Measurements from ENCODE around the gene ELOB.

ELOB gene

GRCh38 chr16:2820836-2821486 is 43.9 kb upstream of the ELOB start:
- no peak for TF ChIP-seq CTCF (conservative IDR thresholded peaks at IDR 0.05)
- H3K27ac ChIP-seq = no peak overlapping the region

GRCh38 chr16:2819939-2820835 is 43.1 kb upstream of the ELOB start:
- TF ChIP-seq CTCF (conservative IDR thresholded peaks at IDR 0.05) = no peak
- no peak overlapping the region for H3K27ac ChIP-seq

GRCh38 chr16:2819179-2819938 is 42.3 kb upstream of the ELOB start:
- TF ChIP-seq CTCF (conservative IDR thresholded peaks at IDR 0.05) = no peak
- H3K27ac ChIP-seq = no peak overlapping the region

- no peak for TF ChIP-seq CTCF (conservative IDR thresholded peaks at IDR 0.05)
- no peak overlapping the region for H3K27ac ChIP-seq
Observed at GRCh38 chr16:2818272-2818876, 41.3 kb upstream of the ELOB start.

- no peak for TF ChIP-seq CTCF (conservative IDR thresholded peaks at IDR 0.05)
Observed at GRCh38 chr16:2817340-2818271, 40.5 kb upstream of the ELOB start.

GRCh38 chr16:2816751-2817339 is 39.8 kb upstream of the ELOB start, which contains the start of gene PRSS21:
Gene PRSS21, plus strand, starts transcription at chr16:2817237. Its CDS starts 32 bp downstream, at chr16:2817269.
- no peak within 1 kb of the TSS for H3K27ac ChIP-seq
- no peak for TF ChIP-seq CTCF (conservative IDR thresholded peaks at IDR 0.05)

More at GRCh38 chr16:2817340-2818271, 40.5 kb upstream of the ELOB start:
- H3K27ac ChIP-seq = no peak overlapping the region

Data from VCaP (cell line).